H9 (cell line): ENCODE measurements around the gene ZNF234. TPM values are rescaled to one million over a fixed set of nuclear protein-coding genes. Genes with fewer than 3 reads are reported as not detected.

Experiments
- DNase-seq: peaks from one replicate; pipeline ENCODE4 v3.0.0-alpha.2; 2017
- H2AFZ ChIP-seq: one replicate; pipeline ENCODE4 v1.6.1; 2013; ENCODE audit warnings: mild to moderate bottlenecking, low read length, control low read depth, moderate library complexity
- H2AK5ac ChIP-seq: 2 replicates; pipeline ENCODE4 v1.6.1; 2013; ENCODE audit warnings: low read length, control low read depth, mixed read lengths; ENCODE audit not compliant: insufficient read length
- H2BK120ac ChIP-seq: one replicate; pipeline ENCODE4 v1.6.1; 2013; ENCODE audit warnings: low read depth, mild to moderate bottlenecking, low read length, control low read depth, inconsistent platforms; ENCODE audit not compliant: poor library complexity, severe bottlenecking
- H2BK12ac ChIP-seq: 2 replicates; pipeline ENCODE4 v1.6.1; 2013; ENCODE audit warnings: low read length, control low read depth, mixed read lengths, low read depth; ENCODE audit not compliant: insufficient read length
- H2BK15ac ChIP-seq: 2 replicates; pipeline ENCODE4 v1.6.1; 2013; ENCODE audit warnings: low read depth, low read length, control low read depth
- H2BK20ac ChIP-seq: one replicate; pipeline ENCODE4 v1.6.1; 2013; ENCODE audit warnings: low read depth, mild to moderate bottlenecking, low read length, control low read depth, inconsistent platforms; ENCODE audit not compliant: poor library complexity, severe bottlenecking
- H2BK5ac ChIP-seq: 2 replicates; pipeline ENCODE4 v1.6.1; 2013; ENCODE audit warnings: low read length, control low read depth, mixed read lengths; ENCODE audit not compliant: insufficient read length
- H3K14ac ChIP-seq: 2 replicates; pipeline ENCODE4 v1.6.1; 2013; ENCODE audit warnings: low read length, control low read depth; ENCODE audit not compliant: insufficient read depth
- H3K18ac ChIP-seq: 2 replicates; pipeline ENCODE4 v1.6.1; 2013; ENCODE audit warnings: low read depth, mild to moderate bottlenecking, mixed read lengths, low read length, control low read depth; ENCODE audit not compliant: insufficient read length
- H3K23ac ChIP-seq: 2 replicates; pipeline ENCODE4 v1.6.1; 2013; ENCODE audit warnings: low read length, control low read depth, mixed read lengths, low read depth; ENCODE audit not compliant: insufficient read length
- H3K23me2 ChIP-seq: 2 replicates; pipeline ENCODE4 v1.6.1; 2013; ENCODE audit warnings: low read depth, mild to moderate bottlenecking, mixed read lengths, low read length, control low read depth; ENCODE audit not compliant: insufficient read length, poor library complexity, severe bottlenecking
- H3K27ac ChIP-seq: 2 replicates; pipeline ENCODE4 v1.5.1; 2013; ENCODE audit warnings: low read length, control low read depth, mixed read lengths, low read depth; ENCODE audit not compliant: insufficient read length
- H3K27me3 ChIP-seq: 2 replicates; pipeline ENCODE4 v1.6.1; 2013; ENCODE audit warnings: low read length, control low read depth, inconsistent platforms; ENCODE audit not compliant: insufficient read depth
- H3K4ac ChIP-seq: 2 replicates; pipeline ENCODE4 v1.6.1; 2013; ENCODE audit warnings: low read depth, mild to moderate bottlenecking, control low read depth, inconsistent platforms, low read length, moderate library complexity
- H3K4me1 ChIP-seq: 2 replicates; pipeline ENCODE4 v1.6.1; 2013; ENCODE audit warnings: low read length, control low read depth, inconsistent platforms; ENCODE audit not compliant: insufficient read depth
- H3K4me2 ChIP-seq: 2 replicates; pipeline ENCODE4 v1.6.1; 2013; ENCODE audit warnings: low read length, control low read depth, mixed read lengths; ENCODE audit not compliant: insufficient read length, insufficient read depth
- H3K56ac ChIP-seq: 2 replicates; pipeline ENCODE4 v1.6.1; 2013; ENCODE audit warnings: low read depth, mild to moderate bottlenecking, mixed read lengths, low read length, control low read depth; ENCODE audit not compliant: insufficient read length
- H3K79me1 ChIP-seq: 2 replicates; pipeline ENCODE4 v1.6.1; 2013; ENCODE audit warnings: low read depth, mild to moderate bottlenecking, moderate library complexity, low read length, control low read depth, inconsistent platforms; ENCODE audit not compliant: insufficient read depth, poor library complexity, severe bottlenecking
- H3K79me2 ChIP-seq: 2 replicates; pipeline ENCODE4 v1.6.1; 2013; ENCODE audit warnings: low read length, control low read depth, inconsistent platforms; ENCODE audit not compliant: insufficient read depth
- H3K9ac ChIP-seq: 2 replicates; pipeline ENCODE4 v1.6.1; 2013; ENCODE audit warnings: low read length, control low read depth, mixed read lengths; ENCODE audit not compliant: insufficient read length; ENCODE audit errors: extremely low read depth
- H3K9me3 ChIP-seq: one replicate; pipeline ENCODE4 v1.6.1; 2013; ENCODE audit warnings: low read depth, low read length, inconsistent platforms; ENCODE audit not compliant: control insufficient read depth
- H3T11ph ChIP-seq: one replicate; pipeline ENCODE4 v1.6.1; 2013; ENCODE audit warnings: mild to moderate bottlenecking, low read length, control low read depth, inconsistent platforms
- H4K20me1 ChIP-seq: one replicate; pipeline ENCODE4 v1.6.1; 2013; ENCODE audit not compliant: control insufficient read depth, insufficient read length, insufficient read depth
- H4K5ac ChIP-seq: 2 replicates; pipeline ENCODE4 v1.6.1; 2013; ENCODE audit warnings: low read depth, mild to moderate bottlenecking, mixed read lengths, low read length, control low read depth; ENCODE audit not compliant: insufficient read length
- H4K8ac ChIP-seq: replicated peaks from 2 replicates; pipeline ENCODE4 v1.6.1; 2013; ENCODE audit warnings: low read length, control low read depth, mixed read lengths, low read depth; ENCODE audit not compliant: insufficient read length
- H4K91ac ChIP-seq: 2 replicates; pipeline ENCODE4 v1.6.1; 2013; ENCODE audit warnings: low read depth, mild to moderate bottlenecking, moderate library complexity, mixed read lengths, low read length, control low read depth; ENCODE audit not compliant: insufficient read length
- H3K27ac Mint-ChIP-seq, 3 experiments: 2 replicates in 2 of 3; 3 replicates in 1 of 3; pipeline ENCODE4 v1.8.0; 2020 to 2021; ENCODE audit warnings: mixed read lengths in 3 of 3, mild to moderate bottlenecking in 1 of 3, moderate library complexity in 1 of 3
- H3K27me3 Mint-ChIP-seq: 2 replicates; pipeline ENCODE4 v1.8.0; 2021; ENCODE audit warnings: low read depth, mild to moderate bottlenecking, moderate library complexity, mixed read lengths
- H3K36me3 Mint-ChIP-seq, 3 experiments: 2 replicates in 2 of 3; 3 replicates in 1 of 3; pipeline ENCODE4 v1.8.0; 2020 to 2021; ENCODE audit warnings: low read depth in 3 of 3, mixed read lengths in 3 of 3; ENCODE audit not compliant: insufficient read depth in 1 of 3
- H3K4me1 Mint-ChIP-seq, 2 experiments: 2 replicates each; pipeline ENCODE4 v1.8.0; 2020; ENCODE audit warnings: mixed read lengths in 2 of 2
- H3K4me3 Mint-ChIP-seq, 2 experiments: 2 replicates in 1 of 2; 3 replicates in 1 of 2; pipeline ENCODE4 v1.8.0; 2020 to 2021; ENCODE audit warnings: mild to moderate bottlenecking in 2 of 2, mixed read lengths in 2 of 2, moderate library complexity in 1 of 2
- H3K9me3 Mint-ChIP-seq, 2 experiments: 2 replicates in 1 of 2; 3 replicates in 1 of 2; pipeline ENCODE4 v1.8.0; 2020; ENCODE audit warnings: mild to moderate bottlenecking in 2 of 2, mixed read lengths in 2 of 2, moderate library complexity in 1 of 2
- WGBS: extraction: QIAGEN DNeasy Blood & Tissue Kit; methylation state at CpG from one replicate; pipeline ENCODE4 v1.1.7; 2013; ENCODE audit warnings: missing lambda C conversion rate, low lambda C conversion rate, mixed read lengths; ENCODE audit not compliant: insufficient read length; ENCODE audit errors: extremely low coverage; 5-methylcytosine and 5-hydroxymethylcytosine counted together
- total RNA-seq: library from RNA; stranded (reverse); gene quantifications from 2 replicates; pipeline ENCODE4 v1.2.1, GENCODE V29; 2021
- TF ChIP-seq, protein P1 (sequence below): fragments of 200-600 bp; sonication (generic); conservative IDR thresholded peaks from 3 replicates; pipeline ENCODE4 v1.8.0; 2021; ENCODE audit warnings: antibody characterized with exemption, mild to moderate bottlenecking

Gene ZNF234
- total RNA-seq, 1 experiment from 2014 or later: 12.4 TPM

DNA sequence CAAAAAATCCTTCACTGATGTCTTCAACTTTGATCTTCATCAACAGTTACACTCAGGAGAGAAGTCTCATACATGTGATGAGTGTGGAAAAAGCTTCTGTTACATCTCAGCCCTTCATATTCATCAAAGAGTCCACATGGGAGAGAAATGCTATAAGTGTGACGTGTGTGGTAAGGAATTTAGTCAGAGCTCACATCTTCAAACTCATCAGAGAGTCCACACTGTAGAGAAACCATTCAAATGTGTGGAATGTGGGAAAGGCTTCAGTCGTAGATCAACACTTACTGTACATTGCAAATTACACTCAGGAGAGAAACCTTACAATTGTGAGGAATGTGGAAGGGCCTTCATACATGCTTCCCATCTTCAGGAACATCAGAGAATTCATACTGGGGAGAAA is 15.1 kb downstream of the ZNF234 start:
- TF ChIP-seq, protein P1, sequence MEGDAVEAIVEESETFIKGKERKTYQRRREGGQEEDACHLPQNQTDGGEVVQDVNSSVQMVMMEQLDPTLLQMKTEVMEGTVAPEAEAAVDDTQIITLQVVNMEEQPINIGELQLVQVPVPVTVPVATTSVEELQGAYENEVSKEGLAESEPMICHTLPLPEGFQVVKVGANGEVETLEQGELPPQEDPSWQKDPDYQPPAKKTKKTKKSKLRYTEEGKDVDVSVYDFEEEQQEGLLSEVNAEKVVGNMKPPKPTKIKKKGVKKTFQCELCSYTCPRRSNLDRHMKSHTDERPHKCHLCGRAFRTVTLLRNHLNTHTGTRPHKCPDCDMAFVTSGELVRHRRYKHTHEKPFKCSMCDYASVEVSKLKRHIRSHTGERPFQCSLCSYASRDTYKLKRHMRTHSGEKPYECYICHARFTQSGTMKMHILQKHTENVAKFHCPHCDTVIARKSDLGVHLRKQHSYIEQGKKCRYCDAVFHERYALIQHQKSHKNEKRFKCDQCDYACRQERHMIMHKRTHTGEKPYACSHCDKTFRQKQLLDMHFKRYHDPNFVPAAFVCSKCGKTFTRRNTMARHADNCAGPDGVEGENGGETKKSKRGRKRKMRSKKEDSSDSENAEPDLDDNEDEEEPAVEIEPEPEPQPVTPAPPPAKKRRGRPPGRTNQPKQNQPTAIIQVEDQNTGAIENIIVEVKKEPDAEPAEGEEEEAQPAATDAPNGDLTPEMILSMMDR: no peak
- peaks cover 23% of the 10 kb centered on the region for H3K9me3 ChIP-seq
- H3K27ac Mint-ChIP-seq: no peak overlapping the region

More for the DNA sequence above, 15.1 kb downstream of the ZNF234 start:
- no peak overlapping the region for H3K9ac ChIP-seq
- H3K4ac ChIP-seq: no peak overlapping the region
- H2AFZ ChIP-seq: no peak overlapping the region
- H4K91ac ChIP-seq: no peak overlapping the region
- no peak overlapping the region for H2AK5ac ChIP-seq
- H2BK20ac ChIP-seq: no peak overlapping the region
- H4K20me1 ChIP-seq: no peaks in the 10 kb centered on the region
- H3K4me1 ChIP-seq: no peaks in the 10 kb centered on the region
- H2BK120ac ChIP-seq: no peak overlapping the region
- no peak overlapping the region for H4K8ac ChIP-seq
- H3K14ac ChIP-seq: no peak overlapping the region
- H3K23ac ChIP-seq: no peak overlapping the region
- H3K18ac ChIP-seq: no peak overlapping the region
- peaks cover 31 to 47% of the 10 kb centered on the region in 2 experiments for H3K9me3 Mint-ChIP-seq
- no peaks in the 10 kb centered on the region for H3K79me2 ChIP-seq
- H3K56ac ChIP-seq: no peak overlapping the region
- H2BK5ac ChIP-seq: no peak overlapping the region
- no peak for DNase-seq
- H2BK15ac ChIP-seq: no peak overlapping the region
- H3K23me2 ChIP-seq: no peaks in the 10 kb centered on the region
- no peak overlapping the region for H4K5ac ChIP-seq
- no peaks in the 10 kb centered on the region for H3K79me1 ChIP-seq
- no peak overlapping the region for H2BK12ac ChIP-seq
- H3K27me3 Mint-ChIP-seq: peaks cover 4% of the 10 kb centered on the region
- WGBS: no CpG with 5 or more reads among the region's 2 CpGs
- H3T11ph ChIP-seq: no peak overlapping the region
- no peaks in the 10 kb centered on the region for H3K27me3 ChIP-seq
- H3K27ac ChIP-seq: no peak overlapping the region
- H3K4me3 Mint-ChIP-seq: no peak overlapping the region
- H3K36me3 Mint-ChIP-seq: peaks cover 49 to 58% (median 55%) of the 10 kb centered on the region in 3 experiments
- H3K4me2 ChIP-seq: no peak overlapping the region
- H3K4me1 Mint-ChIP-seq: no peaks in the 10 kb centered on the region
